Caco-2 (cell line): ENCODE data around the gene IRAK3. TPM values are rescaled to one million over a fixed set of nuclear protein-coding genes. Genes with fewer than 3 reads are reported as not detected.
"Not testable (repeated sequence)": the region's sequence is repeated elsewhere in the genome, so short reads cannot be mapped to it uniquely, and the experiment has no call there.

Source experiments
- BruUV-seq: library from RNA; stranded (reverse); fragments of 400-500 nt; replicated peaks from 2 replicates; lab custom pipeline; 2021; lab: Mats Ljungman, UMichigan
- CTCF ChIA-PET: fragments of 300-600 bp; sonication (Branson Sonifier 250); formaldehyde crosslinking; loops from one replicate; lab custom pipeline; 2022; ENCODE audit warnings: antibody characterized with exemption; lab: Charles Lee
- POLR2A ChIA-PET: fragments of 300-600 bp; sonication (Branson Sonifier 250); formaldehyde crosslinking; loops from one replicate; lab custom pipeline; 2022; ENCODE audit warnings: antibody characterized with exemption; lab: Charles Lee
- DNase-seq, 2 experiments: peaks; one replicate each; pipeline versions ENCODE4 v3.0.0 to v3.0.0-alpha.2; 2020 to 2022
- H3K27me3 ChIP-seq: replicated peaks from 2 replicates; pipeline ENCODE4 v1.6.0; 2011; ENCODE audit warnings: low read length; ENCODE audit not compliant: control insufficient read depth, insufficient read depth
- H3K36me3 ChIP-seq: 2 replicates; pipeline ENCODE4 v1.5.1; 2011; ENCODE audit warnings: low read length; ENCODE audit not compliant: control insufficient read depth, insufficient read depth
- H3K4me1 ChIP-seq: fragments of 250-450 bp; sonication (Bioruptor Pico); 2 replicates; pipeline ENCODE4 v1.5.1; 2020; ENCODE audit warnings: mild to moderate bottlenecking
- H3K4me3 ChIP-seq: 2 replicates; pipeline ENCODE4 v1.5.1; 2011; ENCODE audit warnings: low read depth, mild to moderate bottlenecking, control low read depth, low read length
- H3K9me3 ChIP-seq: fragments of 250-450 bp; sonication (Bioruptor Pico); 2 replicates; pipeline ENCODE4 v1.5.1; 2020; ENCODE audit warnings: mild to moderate bottlenecking, moderate library complexity
- H3K27ac Mint-ChIP-seq: one replicate; pipeline ENCODE4 v1.8.0; 2022; ENCODE audit warnings: mixed read lengths; ENCODE audit not compliant: unreplicated experiment
- H3K27me3 Mint-ChIP-seq: one replicate; pipeline ENCODE4 v1.8.0; 2022; ENCODE audit warnings: mixed read lengths; ENCODE audit not compliant: insufficient read depth, unreplicated experiment
- H3K36me3 Mint-ChIP-seq: one replicate; pipeline ENCODE4 v1.8.0; 2022; ENCODE audit warnings: mild to moderate bottlenecking, mixed read lengths; ENCODE audit not compliant: insufficient read depth, unreplicated experiment
- H3K4me1 Mint-ChIP-seq: one replicate; pipeline ENCODE4 v1.8.0; 2022; ENCODE audit warnings: low read depth, mixed read lengths; ENCODE audit not compliant: unreplicated experiment
- H3K4me3 Mint-ChIP-seq: one replicate; pipeline ENCODE4 v1.8.0; 2022; ENCODE audit warnings: mild to moderate bottlenecking, moderate library complexity, mixed read lengths; ENCODE audit not compliant: unreplicated experiment
- H3K9me3 Mint-ChIP-seq: one replicate; pipeline ENCODE4 v1.8.0; 2022; ENCODE audit warnings: mixed read lengths; ENCODE audit not compliant: unreplicated experiment
- CTCF ChIP-seq, 2 experiments: fragments of 200-600 bp in 1 of 2; IDR thresholded peaks; 1 replicate in 1 of 2; 2 replicates in 1 of 2; pipeline versions ENCODE4 v1.5.1 to v1.8.0; 2011 to 2022; ENCODE audit warnings: antibody characterized with exemption in 1 of 2, control low read depth in 1 of 2, inconsistent platforms in 1 of 2, low read depth in 1 of 2, low read length in 1 of 2, mild to moderate bottlenecking in 1 of 2, moderate library complexity in 1 of 2; ENCODE audit not compliant: insufficient read depth in 1 of 2, severe bottlenecking in 1 of 2, unreplicated experiment in 1 of 2
- intact Hi-C: fragments of 100-400 bp; cut with micrococcal nuclease; formaldehyde crosslinking; loops from one replicate; pipeline ENCODE4 v1.10.0; 2022; ENCODE audit not compliant: unreplicated experiment
- total RNA-seq: library from RNA; stranded (reverse); gene quantifications from 2 replicates; pipeline ENCODE4 v1.2.3, GENCODE V29; 2022

Gene IRAK3
- total RNA-seq, 1 experiment from 2014 or later, result not detected

- Mint-ChIP-seq H3K9me3 (no peaks in the 10 kb centered on the region), H3K4me3 (no peak overlapping the region), H3K27me3 (peaks cover 4% of the 10 kb centered on the region), H3K36me3 (no peaks in the 10 kb centered on the region), H3K27ac (no peak overlapping the region), H3K4me1 (no peaks in the 10 kb centered on the region)
- intact Hi-C loops, result no loop called here
- CTCF ChIA-PET, result no interaction called here
- DNase-seq, result no peak
- H3K4me1 ChIP-seq, result peaks cover 4% of the 10 kb centered on the region; the same call in 1 of the 2 replicates
- H3K4me3 ChIP-seq, result no peak overlapping the region
- H3K27me3 ChIP-seq, result no peaks in the 10 kb centered on the region
- H3K36me3 ChIP-seq, result no peaks in the 10 kb centered on the region
- no TSS peak for BruUV-seq
- TF ChIP-seq CTCF (IDR thresholded peaks at IDR 0.05; ENCODE audit: insufficient read depth in 1 of 2, low read depth in 1 of 2, low read length in 1 of 2, severe bottlenecking in 1 of 2, unreplicated experiment in 1 of 2), result no peak
- no peaks in the 10 kb centered on the region for H3K9me3 ChIP-seq
- POLR2A ChIA-PET, result no interaction called here
Observed at GRCh38 chr12:66203820-66204219, 14.8 kb downstream of the IRAK3 start.

- Mint-ChIP-seq H3K4me3 (no peak overlapping the region), H3K9me3 (no peaks in the 10 kb centered on the region), H3K27me3 (peaks cover 4% of the 10 kb centered on the region), H3K4me1 (no peaks in the 10 kb centered on the region), H3K36me3 (no peaks in the 10 kb centered on the region), H3K27ac (no peak overlapping the region)
- TF ChIP-seq CTCF (IDR thresholded peaks at IDR 0.05; ENCODE audit: insufficient read depth in 1 of 2, low read depth in 1 of 2, low read length in 1 of 2, severe bottlenecking in 1 of 2, unreplicated experiment in 1 of 2), result no peak
- H3K36me3 ChIP-seq, result no peaks in the 10 kb centered on the region
- H3K4me3 ChIP-seq, result no peak overlapping the region
- peaks cover 4% of the 10 kb centered on the region; the same call in 1 of the 2 replicates for H3K4me1 ChIP-seq
- ChIA-PET POLR2A (no interaction called here), CTCF (no interaction called here)
- no TSS peak for BruUV-seq
- intact Hi-C loops, result no loop called here
- no peaks in the 10 kb centered on the region for H3K9me3 ChIP-seq
- H3K27me3 ChIP-seq, result no peaks in the 10 kb centered on the region
- no peak for DNase-seq
Observed at GRCh38 chr12:66206141-66206540, 17.1 kb downstream of the IRAK3 start.

- Mint-ChIP-seq H3K9me3 (peaks cover 26% of the 10 kb centered on the region), H3K36me3 (peaks cover 13% of the 10 kb centered on the region), H3K4me3 (no peak overlapping the region), H3K27me3 (peaks cover 4% of the 10 kb centered on the region), H3K27ac (no peak overlapping the region), H3K4me1 (peaks cover 10% of the 10 kb centered on the region)
- no peak for TF ChIP-seq CTCF (IDR thresholded peaks at IDR 0.05; ENCODE audit: insufficient read depth in 1 of 2, low read depth in 1 of 2, low read length in 1 of 2, severe bottlenecking in 1 of 2, unreplicated experiment in 1 of 2)
- ChIA-PET CTCF (no interaction called here), POLR2A (no interaction called here)
- no peak for DNase-seq
- Histone ChIP-seq H3K4me3 (no peak overlapping the region), H3K4me1 (peaks cover 18% of the 10 kb centered on the region), H3K36me3 (no peaks in the 10 kb centered on the region), H3K27me3 (no peaks in the 10 kb centered on the region), H3K9me3 (no peaks in the 10 kb centered on the region)
- intact Hi-C loops, result no loop called here
- no TSS peak for BruUV-seq
Observed at GRCh38 chr12:66210840-66211239, 21.8 kb downstream of the IRAK3 start.

- H3K27ac Mint-ChIP-seq, H3K9me3 ChIP-seq, POLR2A ChIA-PET, H3K4me3 Mint-ChIP-seq, H3K27me3 ChIP-seq, CTCF ChIA-PET, H3K27me3 Mint-ChIP-seq, intact Hi-C loops, BruUV-seq, H3K36me3 ChIP-seq, DNase-seq, H3K4me3 ChIP-seq: not testable (repeated sequence)
- Mint-ChIP-seq H3K36me3 (peaks cover 13% of the 10 kb centered on the region), H3K4me1 (peaks cover 10% of the 10 kb centered on the region), H3K9me3 (peaks cover 26% of the 10 kb centered on the region)
- H3K4me1 ChIP-seq, result peaks cover 21% of the 10 kb centered on the region
Observed at GRCh38 chr12:66211573-66211972, 22.6 kb downstream of the IRAK3 start.

- H3K4me3 ChIP-seq, DNase-seq, H3K27me3 Mint-ChIP-seq, H3K9me3 ChIP-seq, BruUV-seq, H3K27ac Mint-ChIP-seq, H3K36me3 ChIP-seq, intact Hi-C loops, H3K4me3 Mint-ChIP-seq, CTCF ChIA-PET, H3K27me3 ChIP-seq: not testable (repeated sequence)
- Mint-ChIP-seq H3K36me3 (peaks cover 13% of the 10 kb centered on the region), H3K9me3 (peaks cover 26% of the 10 kb centered on the region), H3K4me1 (peaks cover 10% of the 10 kb centered on the region)
- POLR2A ChIA-PET, result interaction anchor here (0.6 kb wide), 1 partner anchor 43 kb away, joined by 3 read pairs; no protein-coding TSS in a partner anchor
- H3K4me1 ChIP-seq, result peaks cover 21% of the 10 kb centered on the region
Observed at GRCh38 chr12:66213011-66213410, 24.0 kb downstream of the IRAK3 start.
